Measurements from ENCODE around the gene LRP4.

Gene LRP4

GRCh38 chr11:46920755-46921154, 2.4 kb upstream of the LRP4 start:
- no peak for DNase-seq

DNA sequence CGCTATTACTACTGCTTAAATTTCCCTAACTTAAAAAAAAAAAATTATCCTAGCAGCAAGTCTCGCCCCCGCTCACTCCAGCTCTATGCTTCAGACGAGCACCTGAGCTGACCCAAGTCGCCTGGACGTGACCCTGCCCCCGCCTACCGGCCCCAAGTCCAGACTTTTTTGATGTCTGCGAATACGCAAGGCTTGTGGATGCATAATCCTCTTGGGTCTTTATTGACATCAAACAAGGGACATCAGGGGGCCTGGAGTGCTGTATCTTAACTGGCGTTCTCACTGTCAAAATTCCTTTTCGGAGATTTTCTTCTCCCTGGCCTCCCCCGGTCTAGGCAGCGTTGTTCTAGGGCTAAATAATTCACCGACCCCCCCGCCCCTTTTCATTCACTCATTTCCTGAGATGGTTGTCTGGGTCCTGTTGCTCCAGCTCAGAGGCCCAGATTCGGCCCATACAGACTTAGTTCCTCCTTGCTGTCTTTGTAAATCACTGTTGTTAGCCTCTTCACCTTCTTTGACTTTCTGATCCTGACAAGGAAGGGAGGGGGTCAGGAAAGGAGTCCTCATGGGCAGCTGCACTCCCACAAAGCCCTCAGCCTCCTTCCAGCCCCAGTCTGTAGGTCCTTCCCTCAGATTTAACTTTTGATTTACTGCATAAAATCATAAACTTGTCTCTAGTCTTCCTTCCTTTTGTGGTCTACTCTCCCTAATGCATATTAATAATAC, 601 bp upstream of the LRP4 start:
- no peak for DNase-seq

GRCh38 chr11:46917762-46918082, 628 bp downstream of the LRP4 start:
- DNase-seq = no peak

GRCh38 chr11:46917109-46917761, 1.1 kb downstream of the LRP4 start:
- DNase-seq = no peak

GRCh38 chr11:46916286-46917108, 1.9 kb downstream of the LRP4 start:
- peak; percentile 21 for DNase-seq

DNA sequence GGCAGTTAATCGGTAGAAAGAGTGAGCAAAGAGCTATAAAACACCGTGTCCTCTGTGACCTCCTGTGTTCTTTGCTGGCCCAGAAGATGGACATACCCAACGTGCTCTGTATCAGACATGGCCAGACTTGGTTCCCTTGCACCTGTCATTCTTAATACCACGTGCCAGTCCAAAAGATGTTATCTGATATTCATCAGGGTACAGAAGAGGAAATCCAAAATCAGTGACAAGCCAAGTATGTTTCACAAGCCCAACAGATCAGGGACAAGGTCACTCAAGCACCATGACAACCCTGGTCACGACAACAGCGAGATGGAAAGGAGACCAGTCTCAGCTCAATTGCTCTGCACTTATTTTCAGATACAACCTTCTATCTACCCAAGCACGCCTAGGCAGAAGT, 3.4 kb downstream of the LRP4 start:
- DNase-seq = no peak

- DNase-seq = no peak
These were observed 4.0 kb downstream of the LRP4 start for GRCh38 chr11:46914363-46914762.

DNA sequence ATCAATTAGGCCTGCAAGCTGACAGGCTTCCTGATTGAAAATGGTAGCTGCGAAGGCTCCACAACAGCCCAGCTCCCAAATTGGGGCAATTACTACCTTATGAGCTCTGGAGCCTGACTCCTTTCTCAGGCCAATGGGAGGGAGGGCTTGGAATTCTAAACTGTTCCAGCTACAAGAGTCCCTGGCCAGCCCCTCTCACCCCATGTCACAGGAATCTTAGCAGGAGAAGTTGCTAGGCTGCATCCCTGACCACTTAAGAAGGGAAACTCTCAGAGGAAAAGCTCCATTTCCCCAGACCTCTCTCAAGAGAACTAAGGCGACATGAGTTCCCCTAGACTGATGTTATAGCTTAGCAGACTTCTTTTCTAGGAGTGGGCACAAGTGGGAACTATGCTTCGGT, 4.9 kb downstream of the LRP4 start:
- no peak for DNase-seq

DNA sequence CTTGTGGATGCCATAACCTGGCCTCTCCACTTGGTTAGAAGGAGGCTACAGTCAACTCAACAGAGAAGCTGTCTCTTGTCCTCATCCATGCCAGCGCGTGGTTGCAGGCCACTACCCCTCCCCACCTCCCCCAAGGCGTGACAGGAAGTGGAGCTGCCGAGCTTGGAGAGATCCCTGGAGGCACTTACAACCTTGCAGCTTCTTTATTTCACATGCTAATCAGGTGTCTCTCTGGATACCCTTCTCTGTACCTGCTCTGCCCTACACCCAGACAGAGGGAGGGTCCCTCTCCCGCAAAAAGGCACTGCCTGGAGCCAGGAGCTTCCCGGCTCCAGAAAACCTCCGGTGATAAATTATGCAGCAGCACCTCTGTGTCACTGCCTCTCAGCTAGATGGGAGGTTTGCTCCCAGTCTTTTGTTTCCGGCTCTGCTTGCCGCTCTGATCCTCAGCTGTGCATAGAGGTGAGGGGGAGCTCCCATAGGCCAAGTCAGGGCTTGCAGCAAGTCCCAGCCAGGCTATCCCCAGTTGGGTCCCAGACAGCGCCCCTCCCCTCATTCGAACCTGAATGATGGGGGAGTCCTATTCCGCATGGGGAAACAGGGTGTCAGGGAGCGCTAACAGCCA, 5.7 kb downstream of the LRP4 start:
- DNase-seq = no peak

- no peak for DNase-seq
These were observed 10.7 kb downstream of the LRP4 start for GRCh38 chr11:46907606-46908005.

DNA sequence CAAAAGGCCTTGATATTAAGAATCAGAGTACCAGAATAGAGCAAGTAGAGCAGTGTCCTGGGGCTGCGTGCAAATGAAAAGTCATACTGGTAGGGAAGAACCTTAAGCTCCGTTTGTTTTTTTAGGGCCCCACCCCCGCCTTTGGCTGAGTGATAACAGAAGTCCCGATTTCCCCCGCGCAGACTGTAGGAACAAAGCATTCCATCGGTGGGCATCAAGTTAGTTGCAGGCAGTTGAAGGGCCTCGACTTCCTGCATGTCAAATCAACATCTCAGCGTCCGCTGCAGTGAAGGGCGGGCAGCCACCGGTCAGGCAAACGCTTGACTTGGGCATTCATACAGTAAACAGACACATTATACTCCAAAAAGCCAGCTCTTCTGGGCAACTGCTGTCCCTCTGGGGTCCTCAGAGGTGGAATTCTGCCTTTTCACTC, 11.7 kb downstream of the LRP4 start:
- DNase-seq = no peak

- DNase-seq = no peak
These were observed 12.5 kb downstream of the LRP4 start for GRCh38 chr11:46905806-46906205.

- no peak for DNase-seq
These were observed 14.5 kb downstream of the LRP4 start for GRCh38 chr11:46903846-46904245.

- DNase-seq = no peak
These were observed 15.7 kb downstream of the LRP4 start for GRCh38 chr11:46902694-46903093.

GRCh38 chr11:46901156-46901555, 17.2 kb downstream of the LRP4 start:
- no peak for DNase-seq

- DNase-seq = no peak
These were observed 18.1 kb downstream of the LRP4 start for GRCh38 chr11:46900091-46900746.

- no peak for DNase-seq
These were observed 18.8 kb downstream of the LRP4 start for GRCh38 chr11:46899501-46900025.

GRCh38 chr11:46898396-46899095, 19.8 kb downstream of the LRP4 start:
- DNase-seq = no peak

GRCh38 chr11:46896719-46897406, 21.5 kb downstream of the LRP4 start:
- no peak for DNase-seq

DNA sequence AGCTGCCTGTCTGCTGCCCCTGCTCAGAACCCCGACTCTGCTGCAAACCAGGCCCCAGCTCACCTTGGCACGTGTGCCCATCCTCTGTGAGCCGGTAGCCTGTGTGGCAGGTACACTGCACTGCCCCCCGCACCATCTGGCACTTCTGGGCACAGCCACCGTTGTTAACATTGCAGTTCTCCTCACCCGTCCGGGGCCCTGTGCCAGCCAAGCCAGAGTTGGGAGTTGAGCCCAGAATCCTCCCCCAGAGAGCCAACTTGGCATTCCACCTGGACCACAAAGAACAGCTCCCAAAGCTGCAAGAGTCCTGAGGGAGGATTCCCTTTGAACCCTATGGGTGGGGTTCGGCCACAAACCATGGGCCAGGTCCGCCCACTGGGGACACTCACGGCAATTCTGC, 22.5 kb downstream of the LRP4 start:
- no peak for DNase-seq

DNA sequence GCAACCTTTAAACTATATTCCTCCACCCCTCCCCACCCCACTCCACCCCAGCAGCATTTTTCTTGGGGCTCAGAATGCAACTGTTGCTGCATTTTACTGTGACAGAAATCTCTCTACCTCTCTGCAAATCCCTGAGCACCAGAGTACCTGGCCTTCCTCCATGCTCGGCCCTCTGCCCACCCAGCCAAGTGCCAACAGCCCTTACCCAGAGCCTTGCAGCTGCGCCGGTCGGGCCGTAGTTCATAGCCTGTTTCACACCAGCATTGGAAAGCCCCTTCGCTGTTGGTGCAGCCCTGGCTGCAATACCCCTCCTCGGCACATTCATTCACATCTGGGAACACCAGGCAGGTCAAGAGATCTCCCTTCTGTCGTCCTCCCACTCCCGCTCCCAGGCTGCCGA, 23.4 kb downstream of the LRP4 start:
- DNase-seq = no peak
